Measurements from ENCODE around the gene TSPAN13.

GRCh38 chr7:16738011-16738688 lies 15.4 kb upstream of the TSPAN13 start:
- TF ChIP-seq, protein P1, sequence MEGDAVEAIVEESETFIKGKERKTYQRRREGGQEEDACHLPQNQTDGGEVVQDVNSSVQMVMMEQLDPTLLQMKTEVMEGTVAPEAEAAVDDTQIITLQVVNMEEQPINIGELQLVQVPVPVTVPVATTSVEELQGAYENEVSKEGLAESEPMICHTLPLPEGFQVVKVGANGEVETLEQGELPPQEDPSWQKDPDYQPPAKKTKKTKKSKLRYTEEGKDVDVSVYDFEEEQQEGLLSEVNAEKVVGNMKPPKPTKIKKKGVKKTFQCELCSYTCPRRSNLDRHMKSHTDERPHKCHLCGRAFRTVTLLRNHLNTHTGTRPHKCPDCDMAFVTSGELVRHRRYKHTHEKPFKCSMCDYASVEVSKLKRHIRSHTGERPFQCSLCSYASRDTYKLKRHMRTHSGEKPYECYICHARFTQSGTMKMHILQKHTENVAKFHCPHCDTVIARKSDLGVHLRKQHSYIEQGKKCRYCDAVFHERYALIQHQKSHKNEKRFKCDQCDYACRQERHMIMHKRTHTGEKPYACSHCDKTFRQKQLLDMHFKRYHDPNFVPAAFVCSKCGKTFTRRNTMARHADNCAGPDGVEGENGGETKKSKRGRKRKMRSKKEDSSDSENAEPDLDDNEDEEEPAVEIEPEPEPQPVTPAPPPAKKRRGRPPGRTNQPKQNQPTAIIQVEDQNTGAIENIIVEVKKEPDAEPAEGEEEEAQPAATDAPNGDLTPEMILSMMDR (conservative IDR thresholded peaks at IDR 0.05 in 1 of 2, IDR thresholded peaks at IDR 0.05 in 1 of 2; ENCODE audit: low read depth in 1 of 2, low read length in 2 of 2): no peak
- no peak for TF ChIP-seq EZH2 (IDR thresholded peaks at IDR 0.05; ENCODE audit: low read length, missing control alignments)
